Measurements from ENCODE around the gene RALBP1.

GRCh38 chr18:9559253-9559652, 83.9 kb downstream of the RALBP1 start:
- TF ChIP-seq POLR2A (IDR thresholded peaks at IDR 0.05; ENCODE audit: low read depth) (no peak), CTCF (IDR thresholded peaks at IDR 0.05) (no peak), POLR2AphosphoS5 (IDR thresholded peaks at IDR 0.05) (no peak), EP300 (IDR thresholded peaks at IDR 0.05) (no peak)

Data from esophagus muscularis mucosa (tissue), 4 donors.